Osteoblast (primary cell): Measurements from ENCODE around the gene RBL1. TPM values are rescaled to one million over a fixed set of nuclear protein-coding genes. Genes with fewer than 3 reads are reported as not detected.
A peak's percentile ranks its signal among the peaks of the same experiment; 100 is the strongest.

Source experiments
- DNase-seq: peaks from one replicate; pipeline ENCODE4 v3.0.0; 2011; ENCODE audit warnings: low spot score, mixed read lengths; ENCODE audit not compliant: insufficient read length; ENCODE audit errors: missing footprints
- H2AFZ ChIP-seq: 2 replicates; pipeline ENCODE4 v1.6.0; 2011; ENCODE audit warnings: mild to moderate bottlenecking, low read length
- H3K27ac ChIP-seq: 2 replicates; pipeline ENCODE4 v1.5.1; 2011; ENCODE audit warnings: mild to moderate bottlenecking, low read depth, low read length, moderate library complexity
- H3K27me3 ChIP-seq: 2 replicates; pipeline ENCODE4 v1.6.0; 2012; ENCODE audit warnings: mild to moderate bottlenecking, control low read depth, inconsistent platforms, low read length, moderate library complexity; ENCODE audit not compliant: insufficient read depth
- H3K36me3 ChIP-seq: 2 replicates; pipeline ENCODE4 v1.5.1; 2011; ENCODE audit warnings: mild to moderate bottlenecking, low read length, control low read depth, moderate library complexity; ENCODE audit not compliant: insufficient read depth
- H3K4me1 ChIP-seq: 2 replicates; pipeline ENCODE4 v1.5.1; 2011; ENCODE audit warnings: mild to moderate bottlenecking, low read length, control low read depth, moderate library complexity; ENCODE audit not compliant: insufficient read depth
- H3K4me2 ChIP-seq: 2 replicates; pipeline ENCODE4 v1.6.0; 2011; ENCODE audit warnings: mild to moderate bottlenecking, low read length; ENCODE audit not compliant: insufficient read depth
- H3K4me3 ChIP-seq: fragments of 200-600 bp; sonication (generic); 3 replicates; pipeline ENCODE4 v1.5.1; 2012; ENCODE audit warnings: mild to moderate bottlenecking, low read length, inconsistent platforms; ENCODE audit not compliant: insufficient read depth
- H3K79me2 ChIP-seq: 2 replicates; pipeline ENCODE4 v1.6.0; 2012; ENCODE audit warnings: mild to moderate bottlenecking, low read length, control low read depth, inconsistent platforms; ENCODE audit not compliant: insufficient read depth
- H3K9me3 ChIP-seq: 2 replicates; pipeline ENCODE4 v1.5.1; 2011; ENCODE audit warnings: low read depth, low read length, control low read depth
- H4K20me1 ChIP-seq: 2 replicates; pipeline ENCODE4 v1.6.0; 2012; ENCODE audit warnings: mild to moderate bottlenecking, low read length, control low read depth; ENCODE audit not compliant: insufficient read depth
- CTCF ChIP-seq: IDR thresholded peaks from 2 replicates; pipeline ENCODE4 v1.5.1; 2011; ENCODE audit warnings: mild to moderate bottlenecking, low read depth, low read length, moderate library complexity; ENCODE audit errors: extremely low read depth
- total RNA-seq: library from RNA; depleted of rRNA; stranded (reverse); fragments of >200 nt; gene quantifications from 2 replicates; pipeline ENCODE4 v1.2.3, GENCODE V29; 2012

Gene RBL1
- total RNA-seq, 1 donor: 9.8 TPM

GRCh38 chr20:36957875-36958667 is 137.7 kb downstream of the RBL1 start:
- no peaks in the 10 kb centered on the region for H3K36me3 ChIP-seq
- H3K4me1 ChIP-seq: no peaks in the 10 kb centered on the region
- H2AFZ ChIP-seq: no peak overlapping the region
- H3K27me3 ChIP-seq: no peaks in the 10 kb centered on the region
- no peak overlapping the region for H3K27ac ChIP-seq
- H3K4me3 ChIP-seq: no peak overlapping the region
- peaks cover 2% of the 10 kb centered on the region for H3K9me3 ChIP-seq
- H3K79me2 ChIP-seq: no peaks in the 10 kb centered on the region
- TF ChIP-seq CTCF: no peak
- no peaks in the 10 kb centered on the region for H4K20me1 ChIP-seq
- no peak overlapping the region for H3K4me2 ChIP-seq
- DNase-seq: no peak

- Histone ChIP-seq H4K20me1 (no peaks in the 10 kb centered on the region), H3K79me2 (no peaks in the 10 kb centered on the region), H3K4me3 (no peak overlapping the region), H3K9me3 (no peaks in the 10 kb centered on the region), H3K27me3 (no peaks in the 10 kb centered on the region), H3K4me1 (peaks cover 3% of the 10 kb centered on the region), H3K27ac (no peak overlapping the region), H3K4me2 (no peak overlapping the region), H3K36me3 (no peaks in the 10 kb centered on the region), H2AFZ (no peak overlapping the region)
- DNase-seq: no peak
- TF ChIP-seq CTCF: no peak
Measured at GRCh38 chr20:36956674-36957073, 139.1 kb downstream of the RBL1 start.

- no peak overlapping the region for H2AFZ ChIP-seq
- peaks cover 3% of the 10 kb centered on the region for H3K4me1 ChIP-seq
- H3K27me3 ChIP-seq: no peaks in the 10 kb centered on the region
- no peak for TF ChIP-seq CTCF
- H3K27ac ChIP-seq: no peak overlapping the region
- no peaks in the 10 kb centered on the region for H3K36me3 ChIP-seq
- no peak overlapping the region for H3K4me2 ChIP-seq
- no peaks in the 10 kb centered on the region for H3K9me3 ChIP-seq
- H3K79me2 ChIP-seq: peaks cover 2% of the 10 kb centered on the region
- H3K4me3 ChIP-seq: no peak overlapping the region
- no peak for DNase-seq
- no peaks in the 10 kb centered on the region for H4K20me1 ChIP-seq
Measured at GRCh38 chr20:36956016-36956415, 139.8 kb downstream of the RBL1 start.

- no peak for DNase-seq
Measured at GRCh38 chr20:36951979-36952738, 143.6 kb downstream of the RBL1 start.

More at GRCh38 chr20:36951979-36952738, 143.6 kb downstream of the RBL1 start:
- Histone ChIP-seq H3K4me2 (peak overlapping the region; percentile 89), H3K79me2 (peaks cover 7% of the 10 kb centered on the region), H3K27ac (peak overlapping the region; percentile 13), H3K4me3 (peak overlapping the region; percentile 100), H3K4me1 (peaks cover 3% of the 10 kb centered on the region), H3K27me3 (no peaks in the 10 kb centered on the region), H2AFZ (peak overlapping the region; percentile 100), H3K36me3 (no peaks in the 10 kb centered on the region), H4K20me1 (no peaks in the 10 kb centered on the region), H3K9me3 (no peaks in the 10 kb centered on the region)
- no peak for TF ChIP-seq CTCF
